Astrocyte (in vitro differentiated cells and primary cell): ENCODE data around the gene DMRTB1. TPM values are rescaled to one million over a fixed set of nuclear protein-coding genes. Genes with fewer than 3 reads are reported as not detected.

Experiments used
- DNase-seq: peaks from one replicate; pipeline ENCODE4 v3.0.0-alpha.2; 2010; ENCODE audit warnings: low read depth
- FAIRE-seq: peaks from 2 replicates; lab custom pipeline; 2011; peaks lifted over from hg19 to GRCh38; lab: Jason Lieb, UNC
- H2AFZ ChIP-seq: 2 replicates; pipeline ENCODE4 v1.6.0; 2012; ENCODE audit warnings: low read depth, low read length, inconsistent platforms
- H3K27ac ChIP-seq: 2 replicates; pipeline ENCODE4 v1.5.1; 2011; ENCODE audit warnings: low read depth, low read length, inconsistent platforms
- H3K27me3 ChIP-seq: 2 replicates; pipeline ENCODE4 v1.6.0; 2011; ENCODE audit warnings: low read length, inconsistent platforms; ENCODE audit not compliant: insufficient read depth
- H3K36me3 ChIP-seq: 2 replicates; pipeline ENCODE4 v1.5.1; 2011; ENCODE audit warnings: low read length, inconsistent platforms; ENCODE audit not compliant: insufficient read depth
- H3K4me1 ChIP-seq: 2 replicates; pipeline ENCODE4 v1.5.1; 2011; ENCODE audit warnings: low read length, inconsistent platforms; ENCODE audit not compliant: insufficient read depth
- H3K4me2 ChIP-seq: 2 replicates; pipeline ENCODE4 v1.6.0; 2012; ENCODE audit warnings: low read length, inconsistent platforms
- H3K4me3 ChIP-seq: 2 replicates; pipeline ENCODE4 v1.5.1; 2011; ENCODE audit warnings: low read depth, mild to moderate bottlenecking, low read length, inconsistent platforms; ENCODE audit not compliant: insufficient read depth
- H3K79me2 ChIP-seq: 2 replicates; pipeline ENCODE4 v1.6.0; 2012; ENCODE audit warnings: mild to moderate bottlenecking, low read length, inconsistent platforms; ENCODE audit not compliant: insufficient read depth
- H3K9ac ChIP-seq: 2 replicates; pipeline ENCODE4 v1.6.0; 2012; ENCODE audit warnings: mild to moderate bottlenecking, low read length, inconsistent platforms
- H3K9me3 ChIP-seq: 2 replicates; pipeline ENCODE4 v1.5.1; 2012; ENCODE audit warnings: low read depth, mild to moderate bottlenecking, low read length, inconsistent platforms; ENCODE audit not compliant: insufficient read depth
- H4K20me1 ChIP-seq: 2 replicates; pipeline ENCODE4 v1.6.0; 2012; ENCODE audit warnings: low read length, inconsistent platforms; ENCODE audit not compliant: insufficient read depth
- H3K27ac Mint-ChIP-seq: one replicate; pipeline ENCODE4 v1.8.0; 2021; ENCODE audit warnings: mild to moderate bottlenecking, mixed read lengths; ENCODE audit not compliant: unreplicated experiment
- H3K27me3 Mint-ChIP-seq: one replicate; pipeline ENCODE4 v1.8.0; 2021; ENCODE audit warnings: low read depth, mixed read lengths; ENCODE audit not compliant: unreplicated experiment
- H3K36me3 Mint-ChIP-seq: one replicate; pipeline ENCODE4 v1.8.0; 2021; ENCODE audit warnings: low read depth, mixed read lengths; ENCODE audit not compliant: unreplicated experiment
- H3K4me1 Mint-ChIP-seq: one replicate; pipeline ENCODE4 v1.8.0; 2021; ENCODE audit warnings: low read depth, mixed read lengths; ENCODE audit not compliant: unreplicated experiment
- H3K4me3 Mint-ChIP-seq: one replicate; pipeline ENCODE4 v1.8.0; 2021; ENCODE audit warnings: mild to moderate bottlenecking, moderate library complexity, mixed read lengths; ENCODE audit not compliant: unreplicated experiment
- H3K9me3 Mint-ChIP-seq: one replicate; pipeline ENCODE4 v1.8.0; 2021; ENCODE audit warnings: mild to moderate bottlenecking, mixed read lengths; ENCODE audit not compliant: unreplicated experiment
- CTCF ChIP-seq: IDR thresholded peaks from 2 replicates; pipeline ENCODE4 v1.5.1; 2011; ENCODE audit warnings: low read depth, mild to moderate bottlenecking, inconsistent platforms, low read length, moderate library complexity; ENCODE audit not compliant: insufficient read depth
- EZH2 ChIP-seq: IDR thresholded peaks from 2 replicates; pipeline ENCODE4 v1.6.1; 2012; ENCODE audit warnings: mild to moderate bottlenecking, low read length, inconsistent platforms; ENCODE audit not compliant: insufficient read depth
- total RNA-seq: library from RNA; stranded (reverse); gene quantifications from 2 replicates; pipeline ENCODE4 v1.2.1, GENCODE V29; 2021

The DMRTB1 gene
- total RNA-seq, 1 donor from 2014 or later, result not detected

- peaks cover 2% of the 10 kb centered on the region for H3K4me1 ChIP-seq
- no peak for DNase-seq
- H3K4me3 Mint-ChIP-seq, result no peak overlapping the region
- peaks cover 2% of the 10 kb centered on the region for H3K36me3 Mint-ChIP-seq
- no peak overlapping the region for H3K4me2 ChIP-seq
- no peak for FAIRE-seq
- H3K27me3 Mint-ChIP-seq, result peaks cover 70% of the 10 kb centered on the region
- no peaks in the 10 kb centered on the region for H3K79me2 ChIP-seq
- no peaks in the 10 kb centered on the region for H3K36me3 ChIP-seq
- H3K9me3 Mint-ChIP-seq, result peaks cover 7% of the 10 kb centered on the region
- no peak overlapping the region for H3K9ac ChIP-seq
- no peaks in the 10 kb centered on the region for H3K9me3 ChIP-seq
- TF ChIP-seq EZH2, result no peak
- TF ChIP-seq CTCF, result no peak
- no peaks in the 10 kb centered on the region for H4K20me1 ChIP-seq
- H3K27me3 ChIP-seq, result peaks cover 29% of the 10 kb centered on the region
- no peaks in the 10 kb centered on the region for H3K4me1 Mint-ChIP-seq
- no peak overlapping the region for H3K4me3 ChIP-seq
- no peak overlapping the region for H2AFZ ChIP-seq
- no peak overlapping the region for H3K27ac Mint-ChIP-seq
- no peak overlapping the region for H3K27ac ChIP-seq
Observed at GRCh38 chr1:53481456-53481855, 22.3 kb downstream of the DMRTB1 start.

- H3K27ac Mint-ChIP-seq, result no peak overlapping the region
- Histone ChIP-seq H3K4me2 (no peak overlapping the region), H2AFZ (no peak overlapping the region), H3K36me3 (no peaks in the 10 kb centered on the region), H3K27me3 (peaks cover 23% of the 10 kb centered on the region), H3K4me1 (peaks cover 2% of the 10 kb centered on the region), H3K4me3 (no peak overlapping the region), H3K9me3 (no peaks in the 10 kb centered on the region), H3K9ac (no peak overlapping the region), H3K79me2 (no peaks in the 10 kb centered on the region), H3K27ac (no peak overlapping the region), H4K20me1 (no peaks in the 10 kb centered on the region)
- TF ChIP-seq CTCF (no peak), EZH2 (no peak)
- H3K27me3 Mint-ChIP-seq, result peaks cover 69% of the 10 kb centered on the region
- no peak overlapping the region for H3K4me3 Mint-ChIP-seq
- H3K4me1 Mint-ChIP-seq, result no peaks in the 10 kb centered on the region
- H3K9me3 Mint-ChIP-seq, result peaks cover 7% of the 10 kb centered on the region
- peaks cover 2% of the 10 kb centered on the region for H3K36me3 Mint-ChIP-seq
- DNase-seq (no peak), FAIRE-seq (no peak)
Observed at GRCh38 chr1:53482441-53483153, 23.4 kb downstream of the DMRTB1 start.

- no peaks in the 10 kb centered on the region for H3K4me1 Mint-ChIP-seq
- Histone ChIP-seq H3K9ac (no peak overlapping the region), H3K27me3 (peaks cover 24% of the 10 kb centered on the region), H2AFZ (no peak overlapping the region), H3K79me2 (no peaks in the 10 kb centered on the region), H3K27ac (no peak overlapping the region), H3K4me1 (peaks cover 2% of the 10 kb centered on the region), H3K9me3 (no peaks in the 10 kb centered on the region), H3K36me3 (no peaks in the 10 kb centered on the region), H3K4me3 (no peak overlapping the region), H3K4me2 (no peak overlapping the region), H4K20me1 (no peaks in the 10 kb centered on the region)
- TF ChIP-seq CTCF (no peak), EZH2 (no peak)
- FAIRE-seq (no peak), DNase-seq (no peak)
- no peak overlapping the region for H3K4me3 Mint-ChIP-seq
- H3K36me3 Mint-ChIP-seq, result peaks cover 2% of the 10 kb centered on the region
- H3K27me3 Mint-ChIP-seq, result peaks cover 71% of the 10 kb centered on the region
- H3K9me3 Mint-ChIP-seq, result peaks cover 7% of the 10 kb centered on the region
- H3K27ac Mint-ChIP-seq, result no peak overlapping the region
Observed at GRCh38 chr1:53483170-53483569, 24.0 kb downstream of the DMRTB1 start.
